GM12878 (cell line): ENCODE results near the gene ABI2. TPM values are rescaled to one million over a fixed set of nuclear protein-coding genes. Genes with fewer than 3 reads are reported as not detected.

ENCODE experiments used
- ATAC-seq: fragments of 200-7000 bp; cut with Tn5 transposase; 3 replicates; pipeline ENCODE4 v1.9.1; 2020; ENCODE audit warnings: mild to moderate bottlenecking, moderate library complexity
- BruUV-seq: library from RNA; stranded (reverse); fragments of 400-500 nt; replicated peaks from 2 replicates; lab custom pipeline; 2021; lab: Mats Ljungman, UMichigan
- CTCF ChIA-PET: fragments of 300-600 bp; sonication (Branson Sonifier 250); formaldehyde crosslinking; extraction: SDS; loops from one replicate; lab custom pipeline; 2021; ENCODE audit warnings: inconsistent platforms; lab: Yijun Ruan, JAX
- POLR2A ChIA-PET: fragments of 350-600 bp; formaldehyde crosslinking; extraction: SDS; loops from one replicate; lab custom pipeline; 2021; ENCODE audit warnings: inconsistent platforms; lab: Charles Lee
- RAD21 ChIA-PET: fragments of 300-600 bp; sonication (Branson Sonifier 250); formaldehyde crosslinking; loops from one replicate; lab custom pipeline; 2023; ENCODE audit warnings: antibody characterized with exemption; ENCODE audit not compliant: unreplicated experiment; lab: Charles Lee
- SMC1A ChIA-PET: fragments of 300-600 bp; sonication (Branson Sonifier 250); formaldehyde crosslinking; loops from one replicate; lab custom pipeline; 2023; ENCODE audit not compliant: unreplicated experiment, uncharacterized antibody; lab: Charles Lee
- DNase-seq: peaks from one replicate; pipeline ENCODE4 v3.0.0-alpha.2; 2011; ENCODE audit warnings: low read depth, low spot score
- FAIRE-seq: peaks from 3 replicates; lab custom pipeline; 2011; peaks lifted over from hg19 to GRCh38; lab: Jason Lieb, UNC
- H2AFZ ChIP-seq: 2 replicates; pipeline ENCODE4 v1.6.0; 2011; ENCODE audit warnings: low read depth, low read length, control low read depth; ENCODE audit not compliant: control insufficient read depth
- H3K27ac ChIP-seq: 2 replicates; pipeline ENCODE4 v1.5.1; 2011; ENCODE audit warnings: control low read depth; ENCODE audit not compliant: control insufficient read depth, insufficient read depth
- H3K27me3 ChIP-seq, 2 experiments: replicated peaks in 1 of 2; 2 replicates each; pipeline versions ENCODE4 v1.6.0 to v1.6.1; 2011; ENCODE audit warnings: low read length in 1 of 2; ENCODE audit not compliant: control insufficient read depth in 2 of 2, insufficient read depth in 2 of 2
- H3K36me3 ChIP-seq, 2 experiments: 2 replicates each; pipeline ENCODE4 v1.5.1; 2011; ENCODE audit warnings: low read length in 1 of 2; ENCODE audit not compliant: control insufficient read depth in 2 of 2, insufficient read depth in 2 of 2
- H3K4me1 ChIP-seq: 2 replicates; pipeline ENCODE4 v1.6.1; 2011; ENCODE audit warnings: mild to moderate bottlenecking, low read length, moderate library complexity, mixed read lengths; ENCODE audit not compliant: control insufficient read depth, insufficient read depth
- H3K4me2 ChIP-seq: 2 replicates; pipeline ENCODE4 v1.6.0; 2011; ENCODE audit warnings: control low read depth; ENCODE audit not compliant: control insufficient read depth, insufficient read depth
- H3K4me3 ChIP-seq: fragments of 200-600 bp; sonication (generic); 2 replicates; pipeline ENCODE4 v1.5.1; 2016
- H3K79me2 ChIP-seq: 2 replicates; pipeline ENCODE4 v1.6.0; 2011; ENCODE audit warnings: low read length; ENCODE audit not compliant: control insufficient read depth, insufficient read depth
- H3K9ac ChIP-seq: 2 replicates; pipeline ENCODE4 v1.8.0; 2011; ENCODE audit warnings: low read length, control low read depth, mixed read lengths; ENCODE audit not compliant: control insufficient read depth, insufficient read depth
- H3K9me3 ChIP-seq: replicated peaks from 3 replicates; pipeline ENCODE4 v1.5.1; 2011; ENCODE audit warnings: mild to moderate bottlenecking, low read length; ENCODE audit not compliant: control insufficient read depth, insufficient read depth
- H4K20me1 ChIP-seq: 2 replicates; pipeline ENCODE4 v1.6.0; 2011; ENCODE audit not compliant: control insufficient read depth, insufficient read depth
- ATF7 ChIP-seq: fragments of 450-650 bp; IDR thresholded peaks from 2 replicates; pipeline ENCODE4 v1.6.1; 2016; ENCODE audit warnings: low read depth, mild to moderate bottlenecking
- CHD2 ChIP-seq: IDR thresholded peaks from 2 replicates; pipeline ENCODE4 v1.6.1; 2011; ENCODE audit warnings: low read depth, low read length, improper control_type of control experiment, borderline replicate concordance
- CUX1 ChIP-seq: IDR thresholded peaks from 2 replicates; pipeline ENCODE4 v1.6.1; 2012; ENCODE audit warnings: improper control_type of control experiment, low read depth, low read length; ENCODE audit not compliant: insufficient replicate concordance
- EED ChIP-seq: sonication (generic); IDR thresholded peaks from 2 replicates; pipeline ENCODE4 v1.6.1; 2016; ENCODE audit warnings: antibody characterized with exemption, low read depth
- FOS ChIP-seq: IDR thresholded peaks from 3 replicates; pipeline ENCODE4 v1.6.1; 2011; ENCODE audit warnings: borderline replicate concordance; ENCODE audit not compliant: insufficient read length; ENCODE audit errors: extremely low read depth
- IRF4 ChIP-seq: IDR thresholded peaks from 2 replicates; pipeline ENCODE4 v1.6.1; 2011; ENCODE audit warnings: low read depth, low read length
- JUND ChIP-seq: IDR thresholded peaks from 2 replicates; pipeline ENCODE4 v1.6.1; 2012; ENCODE audit warnings: low read depth, mild to moderate bottlenecking, low read length, improper control_type of control experiment, moderate library complexity
- MEF2A ChIP-seq: IDR thresholded peaks from 2 replicates; pipeline ENCODE4 v1.6.1; 2011; ENCODE audit warnings: low read depth, mild to moderate bottlenecking, low read length, moderate library complexity; ENCODE audit not compliant: insufficient read depth
- POLR2AphosphoS5 ChIP-seq: IDR thresholded peaks from 2 replicates; pipeline ENCODE4 v1.6.1; 2011; ENCODE audit warnings: mild to moderate bottlenecking, low read length, inconsistent platforms
- RAD51 ChIP-seq: fragments of 450-650 bp; IDR thresholded peaks from 2 replicates; pipeline ENCODE4 v1.6.1; 2016; ENCODE audit warnings: moderate library complexity, mild to moderate bottlenecking, inconsistent platforms
- RUNX3 ChIP-seq: IDR thresholded peaks from 2 replicates; pipeline ENCODE4 v1.6.1; 2012; ENCODE audit warnings: low read length, inconsistent platforms
- SMC3 ChIP-seq: IDR thresholded peaks from 2 replicates; pipeline ENCODE4 v1.6.1; 2011; ENCODE audit warnings: low read length, improper control_type of control experiment, borderline replicate concordance
- YBX1 ChIP-seq: fragments of 450-650 bp; IDR thresholded peaks from 2 replicates; pipeline ENCODE4 v1.6.1; 2016; ENCODE audit warnings: antibody characterized with exemption
- WGBS: methylation state at CpG from one replicate; pipeline ENCODE4 v1.1.6; 2016; ENCODE audit warnings: low lambda C conversion rate; ENCODE audit not compliant: insufficient replicate concordance, insufficient coverage; ENCODE audit errors: missing lambda C conversion rate; 5-methylcytosine and 5-hydroxymethylcytosine counted together
- in situ Hi-C: fragments of 300-500 bp; cut with MboI; formaldehyde crosslinking; loops from 9 replicates; pipeline ENCODE4 v1.14.3; 2018; ENCODE audit warnings: mixed read lengths
- intact Hi-C: fragments of 100-400 bp; cut with micrococcal nuclease; formaldehyde crosslinking; loops from one replicate; pipeline ENCODE4 v1.14.2; 2022; ENCODE audit not compliant: unreplicated experiment
- polyA plus RNA-seq, 11 experiments: library from polyadenylated mRNA; depleted of rRNA in 4 of 11; unstranded in 6 of 11; stranded (reverse) in 5 of 11; fragments of >200 nt; fragmentation: Nextera tagmentation in 4 of 11; fragmentation: Illumina TruSeq in 1 of 11; extraction: Ambion mirVana in 4 of 11; extraction: Trizol in 1 of 11; gene quantifications; 1 replicate in 1 of 11; 2 replicates in 10 of 11; pipeline versions ENCODE4 v1.2.1 to v1.2.3, GENCODE V29; 2011 to 2016; ENCODE audit warnings: inconsistent platforms in 2 of 11, missing spikeins in 2 of 11, low read depth in 1 of 11
- total RNA-seq, 4 experiments: library from RNA; depleted of rRNA in 3 of 4; stranded (reverse); fragments of >200 nt in 3 of 4; fragmentation: Illumina TruSeq in 1 of 4; extraction: Trizol in 1 of 4; gene quantifications; 2 replicates each; pipeline versions ENCODE4 v1.2.1 to v1.2.3, GENCODE V29; 2013 to 2021
- TF ChIP-seq, protein P1 (sequence below): fragments of 450-650 bp; formaldehyde crosslinking; IDR thresholded peaks from 2 replicates; pipeline ENCODE4 v1.5.0; 2022; ENCODE audit warnings: mild to moderate bottlenecking, missing genetic modification characterization

Gene ABI2
- total and polyA plus RNA-seq, 10 of the 15 experiments (the other 5 are each of a cell fraction or from before 2014, with no cell fraction given) = 8.9 to 44.5 (median 30.3) TPM

DNA sequence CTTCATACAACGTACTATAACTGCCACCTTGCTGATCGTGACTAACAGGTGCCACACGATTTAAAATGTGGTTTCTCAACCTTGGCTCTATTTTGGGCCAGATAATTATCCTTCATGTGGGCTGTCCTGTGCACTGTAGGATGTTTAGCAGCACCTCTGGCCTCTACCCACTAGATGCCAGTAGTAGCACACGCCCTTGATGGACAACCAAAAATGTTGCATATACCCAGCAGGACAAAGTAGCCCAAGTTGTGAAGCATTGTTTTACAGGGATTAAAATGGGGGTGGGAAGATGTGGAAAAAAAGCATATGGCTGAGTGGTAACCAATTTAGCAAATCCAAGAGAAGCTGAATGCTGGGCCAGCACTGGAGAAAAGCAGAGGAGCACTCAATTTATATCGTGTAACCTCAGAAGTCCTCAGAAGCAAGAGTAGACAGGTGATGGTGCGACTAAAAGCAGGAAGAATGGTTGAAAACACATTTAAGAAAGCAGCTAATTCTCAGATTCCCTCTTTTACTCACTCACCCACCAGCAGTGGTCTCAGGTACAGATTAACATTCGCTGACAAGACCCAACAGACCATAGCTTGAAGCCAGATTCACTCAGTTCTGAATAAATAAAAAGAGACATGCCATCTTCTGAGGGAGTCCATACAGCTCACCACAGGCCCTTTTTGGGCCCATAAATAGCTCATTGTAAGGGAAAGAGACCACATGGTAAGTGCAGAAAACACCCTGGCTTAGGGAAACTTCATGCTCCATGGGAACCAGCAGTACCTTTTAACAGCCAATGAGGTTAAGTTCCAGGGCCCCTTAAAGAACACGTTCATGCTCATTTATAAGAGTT is 156.3 kb downstream of the ABI2 start:
- H2AFZ ChIP-seq = no peak overlapping the region
- H3K36me3 ChIP-seq = no peaks in the 10 kb centered on the region
- H3K9ac ChIP-seq = no peak overlapping the region
- no peaks in the 10 kb centered on the region for H3K9me3 ChIP-seq
- ChIA-PET SMC1A (interaction anchor here (0.6 to 3.3 kb wide), 4 partner anchors 208 to 421 kb away, joined by 3 to 16 read pairs (median 4); no protein-coding TSS in a partner anchor), CTCF (interaction anchor here (0.7 to 1.2 kb wide), 7 partner anchors 10 to 696 kb away, joined by 3 to 23 read pairs (median 4); no protein-coding TSS in a partner anchor), POLR2A (no interaction called here), RAD21 (interaction anchor here (0.8 to 1.5 kb wide), 2 partner anchors 331 to 333 kb away, joined by 3 to 12 read pairs; no protein-coding TSS in a partner anchor)
- ATAC-seq = peak; percentile 93
- BruUV-seq = no TSS peak
- no peaks in the 10 kb centered on the region; a peak in 1 of 4 replicates for H3K27me3 ChIP-seq
- no peaks in the 10 kb centered on the region for H4K20me1 ChIP-seq
- H3K79me2 ChIP-seq = no peaks in the 10 kb centered on the region
- in situ Hi-C loops = loop anchor here (5.0 kb wide), 1 partner anchor 328 kb away; no protein-coding TSS in a partner anchor
- peak; percentile 40 for DNase-seq
- H3K4me3 ChIP-seq = no peak overlapping the region
- no peak overlapping the region for H3K4me2 ChIP-seq
- FAIRE-seq = peak; percentile 68
- H3K4me1 ChIP-seq = no peaks in the 10 kb centered on the region
- H3K27ac ChIP-seq = no peak overlapping the region
- WGBS = 5% methylated on average over 8 of the region's 8 CpGs
- intact Hi-C loops = loop anchor here (1.0 to 10.0 kb wide), 4 partner anchors 167 to 690 kb away; no protein-coding TSS in a partner anchor
- no peak for TF ChIP-seq RAD51
- no peak for TF ChIP-seq CUX1
- no peak for TF ChIP-seq JUND
- no peak for TF ChIP-seq ATF7
- no peak for TF ChIP-seq CHD2
- TF ChIP-seq YBX1 = no peak
- TF ChIP-seq EED = no peak
- no peak for TF ChIP-seq POLR2AphosphoS5
- no peak for TF ChIP-seq IRF4
- no peak for TF ChIP-seq FOS
- TF ChIP-seq SMC3 = peak; percentile 86
- TF ChIP-seq MEF2A = 0 out of 2 replicates have a peak, but pooled peaks have one; percentile 15
- TF ChIP-seq, protein P1, sequence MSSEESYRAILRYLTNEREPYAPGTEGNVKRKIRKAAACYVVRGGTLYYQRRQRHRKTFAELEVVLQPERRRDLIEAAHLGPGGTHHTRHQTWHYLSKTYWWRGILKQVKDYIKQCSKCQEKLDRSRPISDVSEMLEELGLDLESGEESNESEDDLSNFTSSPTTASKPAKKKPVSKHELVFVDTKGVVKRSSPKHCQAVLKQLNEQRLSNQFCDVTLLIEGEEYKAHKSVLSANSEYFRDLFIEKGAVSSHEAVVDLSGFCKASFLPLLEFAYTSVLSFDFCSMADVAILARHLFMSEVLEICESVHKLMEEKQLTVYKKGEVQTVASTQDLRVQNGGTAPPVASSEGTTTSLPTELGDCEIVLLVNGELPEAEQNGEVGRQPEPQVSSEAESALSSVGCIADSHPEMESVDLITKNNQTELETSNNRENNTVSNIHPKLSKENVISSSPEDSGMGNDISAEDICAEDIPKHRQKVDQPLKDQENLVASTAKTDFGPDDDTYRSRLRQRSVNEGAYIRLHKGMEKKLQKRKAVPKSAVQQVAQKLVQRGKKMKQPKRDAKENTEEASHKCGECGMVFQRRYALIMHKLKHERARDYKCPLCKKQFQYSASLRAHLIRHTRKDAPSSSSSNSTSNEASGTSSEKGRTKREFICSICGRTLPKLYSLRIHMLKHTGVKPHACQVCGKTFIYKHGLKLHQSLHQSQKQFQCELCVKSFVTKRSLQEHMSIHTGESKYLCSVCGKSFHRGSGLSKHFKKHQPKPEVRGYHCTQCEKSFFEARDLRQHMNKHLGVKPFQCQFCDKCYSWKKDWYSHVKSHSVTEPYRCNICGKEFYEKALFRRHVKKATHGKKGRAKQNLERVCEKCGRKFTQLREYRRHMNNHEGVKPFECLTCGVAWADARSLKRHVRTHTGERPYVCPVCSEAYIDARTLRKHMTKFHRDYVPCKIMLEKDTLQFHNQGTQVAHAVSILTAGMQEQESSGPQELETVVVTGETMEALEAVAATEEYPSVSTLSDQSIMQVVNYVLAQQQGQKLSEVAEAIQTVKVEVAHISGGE (CRISPR knock-in tag) = no peak
- TF ChIP-seq RUNX3 = no peak
